HepG2 (cell line): ENCODE data around the gene ZNF526. TPM values are rescaled to one million over a fixed set of nuclear protein-coding genes. Genes with fewer than 3 reads are reported as not detected.

ENCODE experiments used
- FOXA3 ChIP-seq: IDR thresholded peaks from 2 replicates; pipeline ENCODE4 v1.6.1; 2016; ENCODE audit warnings: missing genetic modification reagents, missing compliant biosample characterization
- HDAC1 ChIP-seq: sonication (generic); formaldehyde crosslinking; IDR thresholded peaks from 2 replicates; pipeline ENCODE4 v1.5.1; 2020; ENCODE audit warnings: mild to moderate bottlenecking, missing genetic modification reagents
- NR2C2 ChIP-seq: sonication (generic); formaldehyde crosslinking; IDR thresholded peaks from 2 replicates; pipeline ENCODE4 v1.4.0; 2020; ENCODE audit warnings: missing genetic modification reagents, mild to moderate bottlenecking, moderate library complexity, borderline replicate concordance
- ONECUT2 ChIP-seq: sonication (generic); formaldehyde crosslinking; IDR thresholded peaks from 2 replicates; pipeline ENCODE4 v1.4.0; 2020; ENCODE audit warnings: missing genetic modification reagents
- ZFYVE20 ChIP-seq: sonication (generic); formaldehyde crosslinking; IDR thresholded peaks from 2 replicates; pipeline ENCODE4 v1.8.0; 2023; ENCODE audit warnings: low read depth, mild to moderate bottlenecking, moderate library complexity, missing genetic modification reagents, borderline replicate concordance
- ZNF17 ChIP-seq: sonication (generic); formaldehyde crosslinking; IDR thresholded peaks from 2 replicates; pipeline ENCODE4 v1.5.0; 2020; ENCODE audit warnings: mild to moderate bottlenecking, missing genetic modification reagents
- ZNF563 ChIP-seq: sonication (generic); formaldehyde crosslinking; IDR thresholded peaks from 2 replicates; pipeline ENCODE4 v1.8.0; 2022; ENCODE audit warnings: mild to moderate bottlenecking, moderate library complexity, missing genetic modification reagents
- ZNF670 ChIP-seq: sonication (generic); formaldehyde crosslinking; IDR thresholded peaks from 2 replicates; pipeline ENCODE4 v1.8.0; 2022; ENCODE audit warnings: mild to moderate bottlenecking, missing genetic modification reagents, borderline replicate concordance
- ZNF781 ChIP-seq: sonication (generic); formaldehyde crosslinking; IDR thresholded peaks from 2 replicates; pipeline ENCODE4 v1.5.1; 2020; ENCODE audit warnings: borderline replicate concordance, mild to moderate bottlenecking, missing genetic modification reagents; ENCODE audit errors: not compliant biosample characterization
- ZSCAN9 ChIP-seq: IDR thresholded peaks from 2 replicates; pipeline ENCODE4 v1.6.1; 2016; ENCODE audit warnings: borderline replicate concordance
- polyA plus RNA-seq, 8 experiments: library from polyadenylated mRNA; depleted of rRNA in 3 of 8; stranded (reverse) in 7 of 8; unstranded in 1 of 8; fragments of >200 nt; fragmentation: Illumina TruSeq in 4 of 8; extraction: Trizol in 4 of 8; gene quantifications; 2 replicates each; pipeline versions ENCODE4 v1.2.1 to v1.2.3, GENCODE V29; 2011 to 2016; ENCODE audit warnings: low read depth in 4 of 8, missing spikeins in 1 of 8, mixed read lengths in 1 of 8; ENCODE audit not compliant: insufficient read depth in 1 of 8
- total RNA-seq, 5 experiments: library from RNA; depleted of rRNA; stranded (reverse); fragments of >200 nt; fragmentation: Illumina TruSeq; extraction: Trizol; gene quantifications; 2 replicates each; pipeline ENCODE4 v1.2.3, GENCODE V29; 2016; ENCODE audit warnings: low read depth in 1 of 5
- TF ChIP-seq, protein P1 (sequence below): sonication (generic); formaldehyde crosslinking; IDR thresholded peaks from 2 replicates; pipeline ENCODE4 v1.4.0; 2020; ENCODE audit warnings: low read depth, mild to moderate bottlenecking, missing genetic modification reagents
- TF ChIP-seq, protein P2 (sequence below): IDR thresholded peaks from 2 replicates; pipeline ENCODE4 v1.6.1; 2016
- TF ChIP-seq, protein P3 (sequence below), 2 experiments: sonication (generic) in 1 of 2; formaldehyde crosslinking in 1 of 2; IDR thresholded peaks; 2 replicates each; pipeline versions ENCODE4 v1.6.1 to v1.9.0; 2014 to 2022; ENCODE audit warnings: antibody characterized with exemption in 1 of 2, borderline replicate concordance in 1 of 2, inconsistent platforms in 1 of 2, low read depth in 1 of 2, missing genetic modification reagents in 1 of 2
- TF ChIP-seq, protein P4 (sequence below): sonication (generic); formaldehyde crosslinking; IDR thresholded peaks from 2 replicates; pipeline ENCODE4 v1.5.1; 2020; ENCODE audit warnings: mild to moderate bottlenecking, missing genetic modification reagents, moderate library complexity

Gene ZNF526
- total and polyA plus RNA-seq, 2 of the 13 experiments (the other 11 are each of a cell fraction or from before 2014, with no cell fraction given) = 3.3 to 8.4 TPM

DNA sequence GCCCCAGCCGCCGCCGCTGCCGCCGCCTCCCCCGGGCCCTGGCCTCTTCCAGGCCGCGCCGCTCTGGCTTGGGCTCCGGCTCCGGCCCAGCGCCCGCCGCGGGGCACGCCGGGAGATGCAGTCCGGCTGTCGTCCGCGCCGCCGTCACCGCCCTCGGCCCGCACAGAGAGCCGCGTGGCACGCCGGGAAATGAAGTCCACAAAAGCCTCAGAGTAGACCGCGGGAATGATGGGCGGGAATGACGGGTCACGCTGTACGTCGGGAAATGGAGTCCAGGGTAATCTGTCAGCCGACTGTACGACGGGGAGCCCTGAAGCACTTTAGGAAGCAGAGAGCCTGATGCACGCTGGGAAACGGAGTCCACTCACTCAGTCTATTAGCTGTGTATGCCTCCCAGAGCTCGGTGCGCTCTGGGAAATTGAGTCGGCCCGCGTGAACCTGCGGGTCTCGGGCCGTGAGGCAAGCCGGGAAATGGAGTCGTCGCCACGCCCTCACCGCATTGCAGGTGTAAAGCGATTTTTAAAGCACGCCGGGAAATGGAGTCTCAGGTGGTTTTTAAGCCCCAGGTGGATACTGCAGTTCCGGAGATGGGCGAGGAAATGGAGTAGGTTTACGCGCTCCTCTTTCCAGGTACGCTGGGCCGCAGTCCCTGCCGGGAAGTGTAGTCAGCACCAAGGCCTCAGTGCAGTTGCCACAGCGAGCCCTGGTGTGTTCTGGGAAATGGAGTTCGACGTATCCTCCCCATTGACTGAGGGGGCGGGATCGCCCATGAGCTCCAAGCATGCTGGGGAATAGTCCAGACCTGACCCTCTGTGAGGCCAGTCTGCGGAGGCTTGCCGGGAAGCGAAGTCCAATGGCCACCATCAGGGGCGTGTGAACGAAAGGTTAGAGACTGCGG, 22.6 kb downstream of the ZNF526 start, which contains the start of gene GSK3A (continued):
- TF ChIP-seq, protein P1, sequence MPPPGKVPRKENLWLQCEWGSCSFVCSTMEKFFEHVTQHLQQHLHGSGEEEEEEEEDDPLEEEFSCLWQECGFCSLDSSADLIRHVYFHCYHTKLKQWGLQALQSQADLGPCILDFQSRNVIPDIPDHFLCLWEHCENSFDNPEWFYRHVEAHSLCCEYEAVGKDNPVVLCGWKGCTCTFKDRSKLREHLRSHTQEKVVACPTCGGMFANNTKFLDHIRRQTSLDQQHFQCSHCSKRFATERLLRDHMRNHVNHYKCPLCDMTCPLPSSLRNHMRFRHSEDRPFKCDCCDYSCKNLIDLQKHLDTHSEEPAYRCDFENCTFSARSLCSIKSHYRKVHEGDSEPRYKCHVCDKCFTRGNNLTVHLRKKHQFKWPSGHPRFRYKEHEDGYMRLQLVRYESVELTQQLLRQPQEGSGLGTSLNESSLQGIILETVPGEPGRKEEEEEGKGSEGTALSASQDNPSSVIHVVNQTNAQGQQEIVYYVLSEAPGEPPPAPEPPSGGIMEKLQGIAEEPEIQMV (CRISPR knock-in tag) = peak; percentile 42; the same call in 1 of the 2 replicates
- TF ChIP-seq, protein P2, sequence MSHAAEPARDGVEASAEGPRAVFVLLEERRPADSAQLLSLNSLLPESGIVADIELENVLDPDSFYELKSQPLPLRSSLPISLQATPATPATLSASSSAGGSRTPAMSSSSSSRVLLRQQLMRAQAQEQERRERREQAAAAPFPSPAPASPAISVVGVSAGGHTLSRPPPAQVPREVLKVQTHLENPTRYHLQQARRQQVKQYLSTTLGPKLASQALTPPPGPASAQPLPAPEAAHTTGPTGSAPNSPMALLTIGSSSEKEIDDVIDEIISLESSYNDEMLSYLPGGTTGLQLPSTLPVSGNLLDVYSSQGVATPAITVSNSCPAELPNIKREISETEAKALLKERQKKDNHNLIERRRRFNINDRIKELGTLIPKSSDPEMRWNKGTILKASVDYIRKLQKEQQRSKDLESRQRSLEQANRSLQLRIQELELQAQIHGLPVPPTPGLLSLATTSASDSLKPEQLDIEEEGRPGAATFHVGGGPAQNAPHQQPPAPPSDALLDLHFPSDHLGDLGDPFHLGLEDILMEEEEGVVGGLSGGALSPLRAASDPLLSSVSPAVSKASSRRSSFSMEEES (CRISPR knock-in tag) = peak; percentile 56
- TF ChIP-seq, protein P3, sequence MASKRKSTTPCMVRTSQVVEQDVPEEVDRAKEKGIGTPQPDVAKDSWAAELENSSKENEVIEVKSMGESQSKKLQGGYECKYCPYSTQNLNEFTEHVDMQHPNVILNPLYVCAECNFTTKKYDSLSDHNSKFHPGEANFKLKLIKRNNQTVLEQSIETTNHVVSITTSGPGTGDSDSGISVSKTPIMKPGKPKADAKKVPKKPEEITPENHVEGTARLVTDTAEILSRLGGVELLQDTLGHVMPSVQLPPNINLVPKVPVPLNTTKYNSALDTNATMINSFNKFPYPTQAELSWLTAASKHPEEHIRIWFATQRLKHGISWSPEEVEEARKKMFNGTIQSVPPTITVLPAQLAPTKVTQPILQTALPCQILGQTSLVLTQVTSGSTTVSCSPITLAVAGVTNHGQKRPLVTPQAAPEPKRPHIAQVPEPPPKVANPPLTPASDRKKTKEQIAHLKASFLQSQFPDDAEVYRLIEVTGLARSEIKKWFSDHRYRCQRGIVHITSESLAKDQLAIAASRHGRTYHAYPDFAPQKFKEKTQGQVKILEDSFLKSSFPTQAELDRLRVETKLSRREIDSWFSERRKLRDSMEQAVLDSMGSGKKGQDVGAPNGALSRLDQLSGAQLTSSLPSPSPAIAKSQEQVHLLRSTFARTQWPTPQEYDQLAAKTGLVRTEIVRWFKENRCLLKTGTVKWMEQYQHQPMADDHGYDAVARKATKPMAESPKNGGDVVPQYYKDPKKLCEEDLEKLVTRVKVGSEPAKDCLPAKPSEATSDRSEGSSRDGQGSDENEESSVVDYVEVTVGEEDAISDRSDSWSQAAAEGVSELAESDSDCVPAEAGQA (IDR thresholded peaks at IDR 0.05; ENCODE audit: low read depth) = peak; percentile 80
- TF ChIP-seq, protein P3 (CRISPR knock-in tag; IDR thresholded peaks at IDR 0.05; ENCODE audit: borderline replicate concordance) = no peak
- TF ChIP-seq HDAC1 (CRISPR knock-in tag) (peak; percentile 73), ZNF781 (CRISPR knock-in tag) (no peak), ZNF563 (CRISPR knock-in tag) (peak; percentile 64; the same call in 1 of the 2 replicates), ZNF670 (no peak), FOXA3 (peak; percentile 43; the same call in 1 of the 2 replicates), ZFYVE20 (CRISPR knock-in tag) (no peak), NR2C2 (CRISPR knock-in tag) (peak; percentile 97), ZNF17 (CRISPR knock-in tag) (no peak), ONECUT2 (CRISPR knock-in tag) (no peak), ZSCAN9 (CRISPR knock-in tag) (peak; percentile 81)
- TF ChIP-seq, protein P4, sequence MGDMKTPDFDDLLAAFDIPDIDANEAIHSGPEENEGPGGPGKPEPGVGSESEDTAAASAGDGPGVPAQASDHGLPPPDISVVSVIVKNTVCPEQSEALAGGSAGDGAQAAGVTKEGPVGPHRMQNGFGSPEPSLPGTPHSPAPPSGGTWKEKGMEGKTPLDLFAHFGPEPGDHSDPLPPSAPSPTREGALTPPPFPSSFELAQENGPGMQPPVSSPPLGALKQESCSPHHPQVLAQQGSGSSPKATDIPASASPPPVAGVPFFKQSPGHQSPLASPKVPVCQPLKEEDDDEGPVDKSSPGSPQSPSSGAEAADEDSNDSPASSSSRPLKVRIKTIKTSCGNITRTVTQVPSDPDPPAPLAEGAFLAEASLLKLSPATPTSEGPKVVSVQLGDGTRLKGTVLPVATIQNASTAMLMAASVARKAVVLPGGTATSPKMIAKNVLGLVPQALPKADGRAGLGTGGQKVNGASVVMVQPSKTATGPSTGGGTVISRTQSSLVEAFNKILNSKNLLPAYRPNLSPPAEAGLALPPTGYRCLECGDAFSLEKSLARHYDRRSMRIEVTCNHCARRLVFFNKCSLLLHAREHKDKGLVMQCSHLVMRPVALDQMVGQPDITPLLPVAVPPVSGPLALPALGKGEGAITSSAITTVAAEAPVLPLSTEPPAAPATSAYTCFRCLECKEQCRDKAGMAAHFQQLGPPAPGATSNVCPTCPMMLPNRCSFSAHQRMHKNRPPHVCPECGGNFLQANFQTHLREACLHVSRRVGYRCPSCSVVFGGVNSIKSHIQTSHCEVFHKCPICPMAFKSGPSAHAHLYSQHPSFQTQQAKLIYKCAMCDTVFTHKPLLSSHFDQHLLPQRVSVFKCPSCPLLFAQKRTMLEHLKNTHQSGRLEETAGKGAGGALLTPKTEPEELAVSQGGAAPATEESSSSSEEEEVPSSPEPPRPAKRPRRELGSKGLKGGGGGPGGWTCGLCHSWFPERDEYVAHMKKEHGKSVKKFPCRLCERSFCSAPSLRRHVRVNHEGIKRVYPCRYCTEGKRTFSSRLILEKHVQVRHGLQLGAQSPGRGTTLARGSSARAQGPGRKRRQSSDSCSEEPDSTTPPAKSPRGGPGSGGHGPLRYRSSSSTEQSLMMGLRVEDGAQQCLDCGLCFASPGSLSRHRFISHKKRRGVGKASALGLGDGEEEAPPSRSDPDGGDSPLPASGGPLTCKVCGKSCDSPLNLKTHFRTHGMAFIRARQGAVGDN = peak; percentile 70
